ENCODE results near the gene FLT1. TPM values are rescaled to one million over a fixed set of nuclear protein-coding genes. Genes with fewer than 3 reads are reported as not detected.

The FLT1 gene
- total RNA-seq, 4 donors from 2014 or later, result 11.1 to 37.9 (median 21.7) TPM

DNA sequence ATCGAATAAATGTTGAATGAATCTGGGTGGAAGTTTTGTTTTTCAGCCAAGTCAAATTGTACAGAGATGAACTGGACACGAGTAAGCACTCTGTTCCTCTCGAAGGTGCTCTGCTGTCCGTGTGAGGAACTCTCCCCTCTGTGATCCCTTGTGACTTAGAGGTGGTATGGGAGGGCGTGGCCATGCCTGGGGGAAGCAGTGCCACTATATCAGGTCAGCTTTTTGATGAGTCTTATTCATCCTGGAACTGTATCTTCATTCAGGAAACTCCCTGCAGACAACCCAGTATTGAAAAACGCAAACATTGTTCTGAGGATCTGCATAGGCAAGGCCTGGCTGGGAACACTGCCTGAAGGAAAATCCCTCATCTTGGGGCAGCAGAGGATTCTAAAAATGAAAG is 45.7 kb upstream of the FLT1 start:
- no peak for ATAC-seq
- TF ChIP-seq, protein P1, sequence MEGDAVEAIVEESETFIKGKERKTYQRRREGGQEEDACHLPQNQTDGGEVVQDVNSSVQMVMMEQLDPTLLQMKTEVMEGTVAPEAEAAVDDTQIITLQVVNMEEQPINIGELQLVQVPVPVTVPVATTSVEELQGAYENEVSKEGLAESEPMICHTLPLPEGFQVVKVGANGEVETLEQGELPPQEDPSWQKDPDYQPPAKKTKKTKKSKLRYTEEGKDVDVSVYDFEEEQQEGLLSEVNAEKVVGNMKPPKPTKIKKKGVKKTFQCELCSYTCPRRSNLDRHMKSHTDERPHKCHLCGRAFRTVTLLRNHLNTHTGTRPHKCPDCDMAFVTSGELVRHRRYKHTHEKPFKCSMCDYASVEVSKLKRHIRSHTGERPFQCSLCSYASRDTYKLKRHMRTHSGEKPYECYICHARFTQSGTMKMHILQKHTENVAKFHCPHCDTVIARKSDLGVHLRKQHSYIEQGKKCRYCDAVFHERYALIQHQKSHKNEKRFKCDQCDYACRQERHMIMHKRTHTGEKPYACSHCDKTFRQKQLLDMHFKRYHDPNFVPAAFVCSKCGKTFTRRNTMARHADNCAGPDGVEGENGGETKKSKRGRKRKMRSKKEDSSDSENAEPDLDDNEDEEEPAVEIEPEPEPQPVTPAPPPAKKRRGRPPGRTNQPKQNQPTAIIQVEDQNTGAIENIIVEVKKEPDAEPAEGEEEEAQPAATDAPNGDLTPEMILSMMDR (IDR thresholded peaks at IDR 0.05), result no peak
- TF ChIP-seq POLR2AphosphoS5 (IDR thresholded peaks at IDR 0.05) (no peak), EP300 (IDR thresholded peaks at IDR 0.05) (no peak), POLR2A (IDR thresholded peaks at IDR 0.05) (no peak)
- WGBS, 2 donors (ENCODE audit: low coverage in 1 of 2), result 48 to 65% methylated on average over 5 to 6 of the region's 6 CpGs
- Histone ChIP-seq H3K4me1 (no peaks in the 10 kb centered on the region), H3K27ac (no peak overlapping the region), H3K27me3 (peaks cover 14% of the 10 kb centered on the region), H3K4me3 (no peak overlapping the region), H3K36me3 (no peaks in the 10 kb centered on the region), H3K9me3 (peaks cover 0 to 19% (median 0%) of the 10 kb centered on the region in 3 donors)

DNA sequence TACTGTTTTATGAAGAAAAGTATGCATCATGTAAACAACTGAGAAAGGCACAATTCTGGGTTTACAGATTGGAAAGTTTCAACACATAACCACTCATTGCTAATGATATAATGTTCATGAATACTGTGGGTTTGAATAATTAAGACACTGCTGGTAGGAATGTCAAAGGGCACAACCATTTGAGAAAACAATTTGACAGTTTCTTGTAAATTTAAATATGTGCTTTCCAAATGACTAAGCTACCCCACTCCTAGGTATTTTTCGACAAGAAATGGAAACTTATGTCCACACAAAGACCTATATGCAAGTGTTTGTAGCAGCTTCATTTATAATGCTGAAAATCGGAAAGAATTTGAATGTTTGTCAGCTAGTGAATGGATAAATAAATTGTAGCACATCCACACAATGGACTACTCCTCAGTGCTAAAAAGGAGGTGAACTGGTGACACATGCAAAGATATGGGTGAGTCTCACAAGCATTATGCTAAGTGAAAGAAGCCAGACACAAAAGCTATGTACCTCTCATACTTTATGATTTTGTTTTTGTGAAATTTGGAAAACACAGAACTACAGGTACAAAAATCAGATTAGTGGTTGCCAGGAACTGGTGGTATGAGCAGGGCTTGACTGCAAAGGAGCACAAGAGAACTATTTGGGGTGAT is 44.8 kb upstream of the FLT1 start:
- WGBS, 2 donors (ENCODE audit: low coverage in 1 of 2), result 50 to 82% methylated on average over 2 of the region's 2 CpGs
- no peak overlapping the region for H3K4me3 ChIP-seq
- H3K4me1 ChIP-seq, result no peaks in the 10 kb centered on the region
- TF ChIP-seq, protein P1 (IDR thresholded peaks at IDR 0.05), result no peak
- TF ChIP-seq POLR2AphosphoS5 (IDR thresholded peaks at IDR 0.05) (no peak), POLR2A (IDR thresholded peaks at IDR 0.05) (no peak), EP300 (IDR thresholded peaks at IDR 0.05) (no peak)
- H3K27ac ChIP-seq, result no peak overlapping the region
- H3K9me3 ChIP-seq, result peaks cover 0 to 19% (median 0%) of the 10 kb centered on the region in 3 donors
- no peaks in the 10 kb centered on the region for H3K36me3 ChIP-seq
- no peak for ATAC-seq
- H3K27me3 ChIP-seq, result peaks cover 21% of the 10 kb centered on the region

DNA sequence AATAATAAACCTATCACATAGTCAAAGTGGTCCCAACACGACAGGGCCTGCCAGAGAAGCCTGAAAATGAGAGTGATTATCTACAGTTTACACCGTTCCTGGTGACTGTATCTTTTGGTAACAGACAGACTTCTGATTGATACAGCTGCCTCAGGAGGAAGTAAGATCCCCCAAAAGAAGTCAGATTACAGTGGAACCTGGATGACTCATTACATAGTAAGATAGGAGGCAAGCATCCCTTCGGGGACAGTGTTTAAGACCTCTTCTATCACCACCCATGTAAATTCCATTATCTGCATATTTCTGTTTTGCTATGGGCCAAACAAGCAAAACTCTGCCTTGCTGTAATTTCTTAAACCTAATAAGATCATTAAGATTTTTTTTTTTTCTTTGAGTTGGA is 44.0 kb upstream of the FLT1 start:
- WGBS, 2 donors (ENCODE audit: low coverage in 1 of 2), result 43 to 70% methylated on average over 3 of the region's 3 CpGs
- no peak for ATAC-seq
- TF ChIP-seq POLR2A (IDR thresholded peaks at IDR 0.05) (no peak), EP300 (IDR thresholded peaks at IDR 0.05) (no peak)
- TF ChIP-seq, protein P1 (IDR thresholded peaks at IDR 0.05), result no peak

DNA sequence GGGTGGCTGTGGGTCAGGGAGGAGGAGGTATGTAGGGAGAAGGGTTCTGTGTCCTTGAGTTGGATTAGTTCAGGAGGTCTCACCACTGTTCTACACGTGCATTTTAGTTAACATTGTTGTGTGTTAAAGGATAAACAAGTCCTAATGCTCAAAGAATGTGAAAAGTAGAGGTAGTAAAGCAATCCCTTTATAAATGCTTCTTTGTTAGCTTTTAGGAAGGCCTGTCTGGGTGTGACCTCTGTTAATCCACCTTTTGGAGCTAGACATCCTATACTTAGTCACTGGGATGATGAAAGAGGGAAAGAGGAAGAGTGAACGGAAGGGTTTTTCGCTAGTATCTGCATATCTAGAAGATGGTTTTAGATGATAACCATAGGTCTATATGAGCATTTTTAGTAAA is 42.2 kb upstream of the FLT1 start:
- ATAC-seq, result no peak
- Histone ChIP-seq H3K27me3 (peaks cover 42% of the 10 kb centered on the region), H3K27ac (no peak overlapping the region), H3K9me3 (no peaks in the 10 kb centered on the region), H3K4me1 (peaks cover 0 to 10% (median 0%) of the 10 kb centered on the region in 3 donors), H3K4me3 (no peak overlapping the region), H3K36me3 (no peaks in the 10 kb centered on the region)
- WGBS, 2 donors (ENCODE audit: low coverage in 1 of 2), result 52 to 57% methylated on average over 3 of the region's 3 CpGs
- TF ChIP-seq POLR2AphosphoS5 (IDR thresholded peaks at IDR 0.05) (no peak), POLR2A (IDR thresholded peaks at IDR 0.05) (no peak), EP300 (IDR thresholded peaks at IDR 0.05) (no peak)
- TF ChIP-seq, protein P1 (IDR thresholded peaks at IDR 0.05), result no peak

More for the DNA sequence above, 44.0 kb upstream of the FLT1 start:
- Histone ChIP-seq H3K27ac (no peak overlapping the region), H3K4me1 (no peaks in the 10 kb centered on the region), H3K36me3 (no peaks in the 10 kb centered on the region), H3K4me3 (no peak overlapping the region), H3K27me3 (peaks cover 29% of the 10 kb centered on the region), H3K9me3 (peaks cover 0 to 11% (median 0%) of the 10 kb centered on the region in 3 donors)

DNA sequence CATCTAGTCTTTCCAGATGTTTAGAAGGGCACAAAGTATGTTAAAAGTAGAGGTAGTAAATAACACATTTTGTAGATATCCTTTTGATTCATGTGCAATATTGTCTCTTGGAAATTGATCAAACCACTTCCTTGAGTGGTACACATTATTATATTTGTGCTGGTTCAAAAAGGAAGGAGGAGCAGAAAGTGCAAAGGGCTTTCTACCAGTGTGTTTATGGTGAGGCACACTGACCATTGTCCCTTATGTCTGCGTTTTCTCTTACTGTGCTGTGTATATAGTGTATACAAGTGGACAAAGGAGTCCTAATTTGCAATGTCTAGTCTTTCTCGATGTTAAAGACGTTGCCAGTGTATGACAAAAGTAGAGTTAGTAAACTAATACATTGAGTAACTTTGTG is 41.4 kb upstream of the FLT1 start:
- WGBS, 2 donors (ENCODE audit: low coverage in 1 of 2), result 80 to 85% methylated on average over 3 of the region's 3 CpGs
- peaks cover 50% of the 10 kb centered on the region for H3K27me3 ChIP-seq
- H3K27ac ChIP-seq, result no peak overlapping the region
- TF ChIP-seq POLR2A (IDR thresholded peaks at IDR 0.05) (no peak), EP300 (IDR thresholded peaks at IDR 0.05) (no peak), POLR2AphosphoS5 (IDR thresholded peaks at IDR 0.05) (no peak)
- TF ChIP-seq, protein P1 (IDR thresholded peaks at IDR 0.05), result no peak
- peaks cover 0 to 18% (median 0%) of the 10 kb centered on the region in 3 donors for H3K4me1 ChIP-seq
- ATAC-seq, result no peak
- no peaks in the 10 kb centered on the region for H3K9me3 ChIP-seq
- no peak overlapping the region for H3K4me3 ChIP-seq
- no peaks in the 10 kb centered on the region for H3K36me3 ChIP-seq
